LNCaP clone FGC (cell line): ENCODE results near the gene TRIM39.

Experiments
- DNase-seq: peaks from one replicate; pipeline ENCODE4 v3.0.0-alpha.2; 2011; ENCODE audit warnings: low read depth
- H3K4me3 ChIP-seq: 2 replicates; pipeline ENCODE4 v1.5.1; 2011; ENCODE audit warnings: mild to moderate bottlenecking, low read depth, low read length, control low read depth
- CTCF ChIP-seq: IDR thresholded peaks from 2 replicates; pipeline ENCODE4 v1.5.1; 2012; ENCODE audit warnings: mild to moderate bottlenecking; ENCODE audit not compliant: control insufficient read depth, insufficient read depth; ENCODE audit errors: extremely low read depth

Gene TRIM39

GRCh38 chr6:30328397-30328796 is 1.7 kb downstream of the TRIM39 start:
- TF ChIP-seq CTCF: no peak
- no peak overlapping the region for H3K4me3 ChIP-seq
- no peak for DNase-seq

- H3K4me3 ChIP-seq: no peak overlapping the region
- no peak for TF ChIP-seq CTCF
- DNase-seq: no peak
Measured at GRCh38 chr6:30329331-30329730, 2.6 kb downstream of the TRIM39 start.

- TF ChIP-seq CTCF: no peak
- DNase-seq: peak; percentile 81
Measured at GRCh38 chr6:30331981-30332380, 5.3 kb downstream of the TRIM39 start.

GRCh38 chr6:30334075-30334783 is 7.5 kb downstream of the TRIM39 start:
- DNase-seq: no peak
- H3K4me3 ChIP-seq: no peak overlapping the region
- TF ChIP-seq CTCF: no peak

More at GRCh38 chr6:30331981-30332380, 5.3 kb downstream of the TRIM39 start:
- H3K4me3 ChIP-seq: no peak overlapping the region

- no peak overlapping the region for H3K4me3 ChIP-seq
- TF ChIP-seq CTCF: no peak
- DNase-seq: no peak
Measured at GRCh38 chr6:30340589-30341054, 13.9 kb downstream of the TRIM39 start.

GRCh38 chr6:30341218-30341617 is 14.5 kb downstream of the TRIM39 start:
- DNase-seq: no peak
- H3K4me3 ChIP-seq: no peak overlapping the region
- TF ChIP-seq CTCF: no peak

- H3K4me3 ChIP-seq: no peak overlapping the region
- no peak for DNase-seq
- TF ChIP-seq CTCF: no peak
Measured at GRCh38 chr6:30341728-30342127, 15.0 kb downstream of the TRIM39 start.
